Gastroesophageal sphincter (tissue), 4 donors: ENCODE data around the gene SLC4A4. TPM values are rescaled to one million over a fixed set of nuclear protein-coding genes. Genes with fewer than 3 reads are reported as not detected.

Experiments used
- ATAC-seq: fragments of 150-250 bp; one replicate; pipeline ENCODE4 v1.9.1; 2016; ENCODE audit warnings: mild to moderate bottlenecking, moderate library complexity
- H3K27ac ChIP-seq, 4 donors: fragments of 200-600 bp; sonication (generic) in 3 of 4; 1 replicate in 3 of 4; 2 replicates in 1 of 4; pipeline ENCODE4 v1.5.1; 2016 to 2019
- H3K27me3 ChIP-seq: fragments of 200-600 bp; sonication (generic); one replicate; pipeline ENCODE4 v1.5.1; 2019
- H3K36me3 ChIP-seq, 2 donors: fragments of 200-600 bp; sonication (generic); one replicate each; pipeline ENCODE4 v1.5.1; 2019; ENCODE audit warnings: control low read depth in 1 of 2
- H3K4me1 ChIP-seq, 3 donors: fragments of 200-600 bp; sonication (generic); 1 replicate in 2 of 3; 2 replicates in 1 of 3; pipeline ENCODE4 v1.5.1; 2016 to 2019; ENCODE audit warnings: control low read depth in 2 of 3
- H3K4me3 ChIP-seq, 2 donors: fragments of 200-600 bp; sonication (generic); one replicate each; pipeline ENCODE4 v1.5.1; 2019; ENCODE audit warnings: mild to moderate bottlenecking in 1 of 2, moderate library complexity in 1 of 2
- H3K9me3 ChIP-seq, 3 donors: fragments of 200-600 bp; sonication (generic); one replicate each; pipeline ENCODE4 v1.5.1; 2017 to 2019; ENCODE audit warnings: control low read depth in 2 of 3
- EP300 ChIP-seq: sonication (generic); formaldehyde crosslinking; IDR thresholded peaks from one replicate; pipeline ENCODE4 v1.6.1; 2017; ENCODE audit warnings: antibody characterized with exemption, mild to moderate bottlenecking
- POLR2A ChIP-seq, 2 donors: fragments of 450-650 bp; IDR thresholded peaks; one replicate each; pipeline ENCODE4 v1.6.1; 2017; ENCODE audit warnings: antibody characterized with exemption in 2 of 2, mild to moderate bottlenecking in 2 of 2, moderate library complexity in 1 of 2
- POLR2AphosphoS5 ChIP-seq: sonication (generic); formaldehyde crosslinking; IDR thresholded peaks from one replicate; pipeline ENCODE4 v1.6.1; 2017; ENCODE audit warnings: antibody characterized with exemption
- WGBS, 2 donors: methylation state at CpG; one replicate each; pipeline ENCODE4 v1.1.5; 2018; ENCODE audit warnings: low coverage in 1 of 2; 5-methylcytosine and 5-hydroxymethylcytosine counted together
- total RNA-seq, 4 donors: library from RNA; depleted of rRNA; stranded (reverse); fragments of >200 nt; gene quantifications; one replicate each; pipeline ENCODE4 v1.1.0, GENCODE V29; 2016
- TF ChIP-seq, protein P1 (sequence below), 4 experiments: fragments of 200-600 bp in 2 of 4; fragments of 450-650 bp in 2 of 4; sonication (generic) in 1 of 4; IDR thresholded peaks; one replicate each; pipeline ENCODE4 v1.5.1; 2017 to 2019; ENCODE audit warnings: antibody characterized with exemption in 4 of 4, mild to moderate bottlenecking in 2 of 4, moderate library complexity in 2 of 4

The SLC4A4 gene
- total RNA-seq, 4 donors from 2014 or later: 3.2 to 5.5 (median 4.4) TPM

DNA sequence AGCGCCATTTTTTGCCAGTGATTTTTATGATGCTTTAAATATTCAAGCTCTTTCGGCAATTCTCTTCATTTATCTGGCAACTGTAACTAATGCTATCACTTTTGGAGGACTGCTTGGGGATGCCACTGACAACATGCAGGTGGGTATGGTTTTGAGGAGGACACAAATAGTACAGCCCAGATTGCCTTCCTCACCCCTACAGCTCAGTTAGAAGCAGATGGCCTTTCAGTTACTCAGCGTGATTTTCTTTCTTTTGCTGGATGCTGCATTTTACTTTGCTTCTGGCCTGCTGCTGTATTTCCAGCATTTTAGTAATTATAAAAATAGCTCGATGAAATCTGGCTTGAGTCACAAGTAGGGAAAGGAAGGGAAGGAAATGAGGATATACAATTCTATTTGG, 114.7 kb downstream of the SLC4A4 start:
- H3K27me3 ChIP-seq: no peaks in the 10 kb centered on the region
- H3K4me1 ChIP-seq: no peaks in the 10 kb centered on the region
- no peak overlapping the region for H3K4me3 ChIP-seq
- TF ChIP-seq EP300 (no peak), POLR2AphosphoS5 (no peak)
- ATAC-seq: no peak
- 51 to 76% methylated on average over 3 to 4 of the region's 4 CpGs for WGBS, 2 donors
- no peaks in the 10 kb centered on the region for H3K9me3 ChIP-seq
- H3K36me3 ChIP-seq: no peaks in the 10 kb centered on the region
- H3K27ac ChIP-seq: no peak overlapping the region

DNA sequence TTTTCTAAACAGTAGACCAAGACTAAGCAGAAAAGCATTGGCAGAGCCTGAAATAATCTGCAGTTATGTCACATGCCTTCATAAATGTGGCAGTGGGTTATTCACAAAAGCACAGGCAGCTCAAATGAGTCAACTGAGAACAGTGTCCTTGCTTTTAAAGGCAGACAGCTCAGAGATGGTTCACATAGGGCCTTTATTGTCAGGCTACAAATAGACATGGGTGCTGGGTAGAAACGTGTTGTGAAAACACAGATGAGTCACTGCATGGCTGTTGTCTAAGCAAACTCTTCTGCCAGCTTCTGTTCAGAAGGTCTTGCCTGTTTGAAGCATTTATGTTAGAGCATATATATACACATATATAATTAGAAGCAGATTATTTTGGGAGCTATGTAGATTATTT, 118.0 kb downstream of the SLC4A4 start:
- no peak for TF ChIP-seq POLR2AphosphoS5
- no peak for TF ChIP-seq EP300
- TF ChIP-seq, protein P1, sequence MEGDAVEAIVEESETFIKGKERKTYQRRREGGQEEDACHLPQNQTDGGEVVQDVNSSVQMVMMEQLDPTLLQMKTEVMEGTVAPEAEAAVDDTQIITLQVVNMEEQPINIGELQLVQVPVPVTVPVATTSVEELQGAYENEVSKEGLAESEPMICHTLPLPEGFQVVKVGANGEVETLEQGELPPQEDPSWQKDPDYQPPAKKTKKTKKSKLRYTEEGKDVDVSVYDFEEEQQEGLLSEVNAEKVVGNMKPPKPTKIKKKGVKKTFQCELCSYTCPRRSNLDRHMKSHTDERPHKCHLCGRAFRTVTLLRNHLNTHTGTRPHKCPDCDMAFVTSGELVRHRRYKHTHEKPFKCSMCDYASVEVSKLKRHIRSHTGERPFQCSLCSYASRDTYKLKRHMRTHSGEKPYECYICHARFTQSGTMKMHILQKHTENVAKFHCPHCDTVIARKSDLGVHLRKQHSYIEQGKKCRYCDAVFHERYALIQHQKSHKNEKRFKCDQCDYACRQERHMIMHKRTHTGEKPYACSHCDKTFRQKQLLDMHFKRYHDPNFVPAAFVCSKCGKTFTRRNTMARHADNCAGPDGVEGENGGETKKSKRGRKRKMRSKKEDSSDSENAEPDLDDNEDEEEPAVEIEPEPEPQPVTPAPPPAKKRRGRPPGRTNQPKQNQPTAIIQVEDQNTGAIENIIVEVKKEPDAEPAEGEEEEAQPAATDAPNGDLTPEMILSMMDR (IDR thresholded peaks at IDR 0.05): no peak
- TF ChIP-seq POLR2A (IDR thresholded peaks at IDR 0.05): no peak
- Histone ChIP-seq H3K27me3 (no peaks in the 10 kb centered on the region), H3K27ac (no peak overlapping the region), H3K36me3 (no peaks in the 10 kb centered on the region), H3K4me3 (no peak overlapping the region), H3K4me1 (no peaks in the 10 kb centered on the region), H3K9me3 (no peaks in the 10 kb centered on the region)
- ATAC-seq: no peak
- WGBS, 2 donors: 33% methylated on average over 1 of the region's 1 CpG

DNA sequence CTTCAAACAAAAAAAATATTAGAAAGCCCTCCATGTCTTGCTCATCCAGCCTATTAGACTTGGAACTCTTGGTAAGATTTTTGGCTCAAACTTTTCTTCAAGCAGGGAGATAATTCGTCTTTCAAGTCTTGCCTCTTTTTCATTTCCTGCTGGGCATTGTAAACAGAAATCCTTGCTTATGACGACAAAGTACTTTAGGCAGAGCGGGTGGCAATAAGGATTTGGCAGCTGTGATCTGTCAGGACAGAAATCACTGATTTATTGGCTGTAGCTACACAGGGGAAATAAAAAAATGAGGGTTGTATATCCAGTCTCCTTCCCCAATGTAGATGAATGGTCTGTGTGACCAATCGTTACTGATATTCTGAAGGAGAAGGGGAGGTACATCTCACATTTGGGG, 121.6 kb downstream of the SLC4A4 start:
- no peaks in the 10 kb centered on the region for H3K4me1 ChIP-seq
- 56 to 66% methylated on average over 2 to 4 of the region's 4 CpGs for WGBS, 2 donors
- no peak for ATAC-seq
- TF ChIP-seq POLR2A (IDR thresholded peaks at IDR 0.05) (no peak), POLR2AphosphoS5 (no peak), EP300 (no peak)
- TF ChIP-seq, protein P1 (IDR thresholded peaks at IDR 0.05): no peak
- no peaks in the 10 kb centered on the region for H3K27me3 ChIP-seq
- no peak overlapping the region for H3K4me3 ChIP-seq
- H3K36me3 ChIP-seq: no peaks in the 10 kb centered on the region
- H3K27ac ChIP-seq: no peak overlapping the region
- H3K9me3 ChIP-seq: no peaks in the 10 kb centered on the region

DNA sequence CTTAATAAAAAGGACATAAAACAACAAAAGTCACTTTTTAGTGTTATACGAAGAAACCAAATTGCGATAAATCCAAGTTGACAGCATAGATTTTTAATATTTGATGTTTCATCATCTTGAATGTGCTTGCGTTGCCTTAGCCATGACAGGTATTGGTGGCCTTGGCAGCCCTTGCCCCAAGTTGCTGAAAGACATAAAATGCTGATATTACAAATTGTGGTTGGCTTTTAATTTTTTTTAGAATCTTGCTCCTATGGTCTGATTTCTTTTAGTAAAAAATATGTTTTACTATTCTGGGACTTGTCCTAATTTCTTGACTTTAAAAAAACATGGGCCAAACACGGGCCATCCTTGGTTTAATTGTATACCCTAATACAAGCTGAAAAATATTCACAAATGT, 122.6 kb downstream of the SLC4A4 start:
- H3K27me3 ChIP-seq: no peaks in the 10 kb centered on the region
- no peak for ATAC-seq
- WGBS, 2 donors: 90 to 95% methylated on average over 3 to 4 of the region's 4 CpGs
- no peaks in the 10 kb centered on the region for H3K36me3 ChIP-seq
- H3K9me3 ChIP-seq: no peaks in the 10 kb centered on the region
- H3K27ac ChIP-seq: no peak overlapping the region
- no peak overlapping the region for H3K4me3 ChIP-seq
- H3K4me1 ChIP-seq: no peaks in the 10 kb centered on the region
- no peak for TF ChIP-seq POLR2A (IDR thresholded peaks at IDR 0.05)
- TF ChIP-seq EP300: no peak
- TF ChIP-seq, protein P1 (IDR thresholded peaks at IDR 0.05): no peak
- TF ChIP-seq POLR2AphosphoS5: no peak

DNA sequence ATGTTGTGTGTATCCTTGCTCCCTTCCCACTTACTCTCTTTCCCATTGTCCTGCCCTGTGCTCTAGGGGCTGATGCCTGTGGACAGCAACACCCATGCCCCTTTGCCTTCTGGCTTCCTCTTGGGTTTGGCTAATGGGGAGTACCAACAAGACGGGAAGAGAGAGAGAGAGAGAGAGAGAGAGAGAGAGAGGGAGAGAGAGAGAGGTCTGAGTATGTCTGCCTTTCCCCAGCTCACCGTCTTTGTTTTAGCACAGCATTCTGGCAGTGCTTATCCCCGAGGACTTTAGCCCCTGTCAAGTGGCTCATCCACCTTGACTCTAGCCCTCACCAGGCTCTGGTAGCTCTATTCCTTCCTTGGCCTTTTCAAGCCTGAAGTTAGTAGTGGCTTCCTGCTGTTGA, 128.0 kb downstream of the SLC4A4 start:
- H3K27ac ChIP-seq: no peak overlapping the region
- no peaks in the 10 kb centered on the region for H3K9me3 ChIP-seq
- WGBS, 2 donors: 68% methylated on average over 3 of the region's 3 CpGs; no CpG with 5 or more reads in 1 of the 2 donors
- TF ChIP-seq EP300: no peak
- TF ChIP-seq POLR2A (IDR thresholded peaks at IDR 0.05): no peak
- TF ChIP-seq, protein P1 (IDR thresholded peaks at IDR 0.05): no peak
- TF ChIP-seq POLR2AphosphoS5: no peak
- no peaks in the 10 kb centered on the region for H3K27me3 ChIP-seq
- no peak overlapping the region for H3K4me3 ChIP-seq
- H3K36me3 ChIP-seq: no peaks in the 10 kb centered on the region
- no peaks in the 10 kb centered on the region for H3K4me1 ChIP-seq
- ATAC-seq: no peak
